NB4 (cell line): ENCODE results near the gene NSG1.

ENCODE experiments used
- CTCF ChIP-seq: IDR thresholded peaks from one replicate; pipeline ENCODE4 v1.5.1; 2012; ENCODE audit warnings: low read depth, low read length
- MAX ChIP-seq: IDR thresholded peaks from 2 replicates; pipeline ENCODE4 v1.6.1; 2011; ENCODE audit warnings: low read depth, low read length
- MYC ChIP-seq: IDR thresholded peaks from 2 replicates; pipeline ENCODE4 v1.6.1; 2011; ENCODE audit warnings: low read depth, low read length
- POLR2A ChIP-seq: IDR thresholded peaks from 2 replicates; pipeline ENCODE4 v1.6.1; 2011; ENCODE audit warnings: mild to moderate bottlenecking; ENCODE audit not compliant: insufficient read length; ENCODE audit errors: extremely low read depth

GRCh38 chr4:4421356-4421755 is 34.5 kb downstream of the NSG1 start:
- no peak for TF ChIP-seq CTCF
- no peak for TF ChIP-seq POLR2A
- no peak for TF ChIP-seq MAX
- TF ChIP-seq MYC = no peak
